ENCODE data around the gene UQCRC1. TPM values are rescaled to one million over a fixed set of nuclear protein-coding genes. Genes with fewer than 3 reads are reported as not detected.

Gene UQCRC1
- total RNA-seq (100 to 1,000 TPM; 282 to 287 TPM), polyA plus RNA-seq (ENCODE audit: insufficient read depth, low read depth, low replicate concordance) (281 TPM)
- long read RNA-seq, donor 1, transcript UQCRC1-201 (13 exons, 1,985 nt), result major isoform, 72 of 97 reads
- long read RNA-seq, donor 1, partial matches to known transcripts, result 23 of 97 reads
- long read RNA-seq, donor 1, other reads (novel, unspliced or antisense), result 0 of 97 reads
- long read RNA-seq, donor 2, transcript UQCRC1-201 (13 exons, 1,985 nt), result major isoform, 53 of 67 reads
- long read RNA-seq, donor 2, partial matches to known transcripts, result 13 of 67 reads
- long read RNA-seq, donor 2, other reads (novel, unspliced or antisense), result 0 of 67 reads

DNA sequence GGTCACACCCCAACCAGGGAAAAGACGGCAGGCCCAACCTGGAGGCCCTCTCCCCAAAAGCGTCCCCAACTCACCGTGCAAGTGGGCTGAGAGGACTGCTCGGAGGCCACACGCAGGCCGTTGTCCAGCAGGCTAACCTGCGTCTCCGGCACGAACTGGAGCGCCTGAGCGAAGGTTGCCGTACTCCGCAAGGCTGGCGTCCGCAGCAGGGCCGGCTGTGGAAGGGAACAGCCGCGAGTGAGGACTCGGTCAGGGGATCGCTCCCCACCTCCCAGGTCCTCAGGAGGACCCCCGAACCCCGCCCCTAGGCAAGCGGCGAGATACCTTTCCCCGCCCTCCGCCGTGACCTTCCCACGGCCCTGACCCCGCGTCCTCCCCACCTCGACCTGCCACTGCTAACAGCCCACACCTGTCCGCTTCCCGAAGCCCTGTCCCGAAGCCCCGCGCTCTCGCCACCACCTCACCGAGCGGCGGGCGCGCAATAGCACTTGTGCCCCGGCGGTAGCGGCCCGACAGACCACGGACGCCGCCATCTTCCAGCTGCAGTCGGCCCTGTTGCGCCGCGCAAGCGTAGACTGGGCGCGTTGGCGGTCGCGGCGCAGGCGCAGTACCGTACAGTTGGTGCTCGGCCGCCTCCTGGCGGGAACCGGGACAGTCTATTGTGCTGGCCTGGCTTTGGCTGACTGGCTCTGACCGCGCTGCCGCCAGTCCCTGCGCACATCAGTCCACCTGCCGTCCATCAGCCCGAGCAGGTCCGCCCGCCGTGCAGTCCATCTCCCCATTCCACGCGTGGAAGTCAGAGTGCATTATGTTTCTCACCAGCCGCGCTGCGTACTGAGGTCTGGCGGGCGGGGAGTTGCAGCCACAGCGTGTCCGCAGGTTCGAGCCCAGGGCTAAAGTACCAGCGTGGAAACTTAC lies at the start of gene UQCRC1:
UQCRC1 (minus strand) TSS at position 559 of the 918 bp plus-strand sequence; CDS start at position 533, 26 bp downstream.
- H3K4me1 ChIP-seq, result peaks cover 14% of the 10 kb centered on the region
- no peaks in the 10 kb centered on the region for H3K9me3 ChIP-seq
- H3K36me3 ChIP-seq (ENCODE audit: low read depth, missing control alignments), result no peaks in the 10 kb centered on the region
- intact Hi-C loops (cut with DNase I; ENCODE audit: low total_unique reads), result no loop called here
- WGBS, 2 donors, result 2 to 4% methylated on average over 18 to 48 of the region's 86 CpGs
- TF ChIP-seq CTCF (IDR thresholded peaks at IDR 0.05), result peak; percentile 47 to 91 (median 80)
- TF ChIP-seq POLR2A (IDR thresholded peaks at IDR 0.05), result no peak
- H3K4me3 ChIP-seq, result peak within 1 kb of the TSS; percentile 87 to 93
- DNase-seq, result peak; percentile 92
- no peaks in the 10 kb centered on the region for H3K27me3 ChIP-seq
- peak within 1 kb of the TSS; percentile 83 to 92 for H3K27ac ChIP-seq

GRCh38 chr3:48656841-48657281 lies 47.4 kb upstream of the UQCRC1 start:
- peaks cover 16% of the 10 kb centered on the region for H3K4me1 ChIP-seq
- 27 to 56% methylated on average over 21 to 37 of the region's 45 CpGs for WGBS, 2 donors
- DNase-seq, result no peak
- no peaks in the 10 kb centered on the region for H3K36me3 ChIP-seq (ENCODE audit: low read depth, missing control alignments)
- H3K27ac ChIP-seq, result no peak overlapping the region
- H3K4me3 ChIP-seq, result peak overlapping the region; percentile 51 to 66
- TF ChIP-seq CTCF (IDR thresholded peaks at IDR 0.05), result no peak
- TF ChIP-seq POLR2A (IDR thresholded peaks at IDR 0.05), result no peak
- no peaks in the 10 kb centered on the region for H3K9me3 ChIP-seq
- H3K27me3 ChIP-seq, result no peaks in the 10 kb centered on the region
- intact Hi-C loops (cut with DNase I; ENCODE audit: low total_unique reads), result no loop called here

- WGBS, 2 donors, result 2 to 3% methylated on average over 30 to 61 of the region's 94 CpGs
- peaks cover 11% of the 10 kb centered on the region for H3K4me1 ChIP-seq
- H3K9me3 ChIP-seq, result no peaks in the 10 kb centered on the region
- TF ChIP-seq CTCF (IDR thresholded peaks at IDR 0.05), result peak; percentile 60 to 70 (median 63)
- no peak for TF ChIP-seq POLR2A (IDR thresholded peaks at IDR 0.05)
- no peak overlapping the region for H3K27ac ChIP-seq
- H3K4me3 ChIP-seq, result peak overlapping the region; percentile 51 to 66
- no peaks in the 10 kb centered on the region for H3K36me3 ChIP-seq (ENCODE audit: low read depth, missing control alignments)
- DNase-seq, result peak; percentile 88
- no peaks in the 10 kb centered on the region for H3K27me3 ChIP-seq
- intact Hi-C loops (cut with DNase I; ENCODE audit: low total_unique reads), result no loop called here
These were observed 46.8 kb upstream of the UQCRC1 start for GRCh38 chr3:48656061-48656840.

DNA sequence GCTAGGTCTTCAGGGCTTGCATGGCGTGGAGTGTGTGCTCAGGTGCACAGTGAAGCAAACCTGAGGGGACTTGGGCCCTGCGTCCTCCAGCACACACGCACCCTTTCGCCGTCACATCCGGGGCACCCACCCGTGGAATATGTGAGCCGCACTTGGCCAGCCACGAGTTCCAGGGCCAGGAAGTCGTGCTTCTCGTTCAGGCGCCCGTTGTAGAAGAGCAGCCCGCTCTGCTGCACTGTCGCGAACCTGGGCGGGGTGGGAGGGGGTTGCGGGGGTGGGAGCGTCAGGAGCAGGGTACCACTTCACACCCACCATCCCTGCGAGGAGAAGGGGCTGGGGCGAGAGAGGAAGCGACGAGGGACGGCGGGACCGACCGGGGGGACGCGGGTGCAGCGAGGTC lies 46.2 kb upstream of the UQCRC1 start:
- intact Hi-C loops (cut with DNase I; ENCODE audit: low total_unique reads), result no loop called here
- TF ChIP-seq POLR2A (IDR thresholded peaks at IDR 0.05) (no peak), CTCF (IDR thresholded peaks at IDR 0.05) (no peak)
- peak overlapping the region; percentile 51 to 66 for H3K4me3 ChIP-seq
- H3K4me1 ChIP-seq, result peaks cover 7% of the 10 kb centered on the region
- H3K9me3 ChIP-seq, result no peaks in the 10 kb centered on the region
- no peak for DNase-seq
- H3K27me3 ChIP-seq, result no peaks in the 10 kb centered on the region
- H3K27ac ChIP-seq, result no peak overlapping the region
- H3K36me3 ChIP-seq (ENCODE audit: low read depth, missing control alignments), result no peaks in the 10 kb centered on the region
- WGBS, 2 donors, result 13 to 14% methylated on average over 20 to 30 of the region's 30 CpGs
